LNCAP (cell line): Measurements from ENCODE around the gene MYLK.

Experiments used
- TF ChIP-seq, protein P1 (sequence below): fragments of 450-650 bp; IDR thresholded peaks from 2 replicates; pipeline ENCODE4 v1.5.1; 2017; ENCODE audit warnings: mild to moderate bottlenecking

Gene MYLK

DNA sequence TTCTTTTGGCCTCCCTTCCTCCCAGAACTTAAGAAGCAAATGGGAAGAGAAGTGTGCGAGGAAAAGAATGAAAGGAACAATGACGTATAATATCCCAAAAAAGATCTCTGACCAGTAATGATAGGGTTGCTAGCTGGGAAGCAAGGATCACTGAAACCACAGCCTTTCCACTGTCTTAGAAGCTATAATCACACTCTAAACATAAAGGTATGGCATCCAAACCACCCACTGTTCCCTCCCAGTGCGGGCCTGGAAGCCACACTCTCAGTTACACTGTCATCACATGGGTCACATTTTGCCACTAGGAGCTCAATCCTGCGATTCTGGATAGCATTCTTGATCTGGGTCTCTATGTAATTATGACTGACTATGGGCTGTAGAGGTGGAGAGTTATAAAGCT, 167.7 kb downstream of the MYLK start:
- TF ChIP-seq, protein P1, sequence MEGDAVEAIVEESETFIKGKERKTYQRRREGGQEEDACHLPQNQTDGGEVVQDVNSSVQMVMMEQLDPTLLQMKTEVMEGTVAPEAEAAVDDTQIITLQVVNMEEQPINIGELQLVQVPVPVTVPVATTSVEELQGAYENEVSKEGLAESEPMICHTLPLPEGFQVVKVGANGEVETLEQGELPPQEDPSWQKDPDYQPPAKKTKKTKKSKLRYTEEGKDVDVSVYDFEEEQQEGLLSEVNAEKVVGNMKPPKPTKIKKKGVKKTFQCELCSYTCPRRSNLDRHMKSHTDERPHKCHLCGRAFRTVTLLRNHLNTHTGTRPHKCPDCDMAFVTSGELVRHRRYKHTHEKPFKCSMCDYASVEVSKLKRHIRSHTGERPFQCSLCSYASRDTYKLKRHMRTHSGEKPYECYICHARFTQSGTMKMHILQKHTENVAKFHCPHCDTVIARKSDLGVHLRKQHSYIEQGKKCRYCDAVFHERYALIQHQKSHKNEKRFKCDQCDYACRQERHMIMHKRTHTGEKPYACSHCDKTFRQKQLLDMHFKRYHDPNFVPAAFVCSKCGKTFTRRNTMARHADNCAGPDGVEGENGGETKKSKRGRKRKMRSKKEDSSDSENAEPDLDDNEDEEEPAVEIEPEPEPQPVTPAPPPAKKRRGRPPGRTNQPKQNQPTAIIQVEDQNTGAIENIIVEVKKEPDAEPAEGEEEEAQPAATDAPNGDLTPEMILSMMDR = no peak

DNA sequence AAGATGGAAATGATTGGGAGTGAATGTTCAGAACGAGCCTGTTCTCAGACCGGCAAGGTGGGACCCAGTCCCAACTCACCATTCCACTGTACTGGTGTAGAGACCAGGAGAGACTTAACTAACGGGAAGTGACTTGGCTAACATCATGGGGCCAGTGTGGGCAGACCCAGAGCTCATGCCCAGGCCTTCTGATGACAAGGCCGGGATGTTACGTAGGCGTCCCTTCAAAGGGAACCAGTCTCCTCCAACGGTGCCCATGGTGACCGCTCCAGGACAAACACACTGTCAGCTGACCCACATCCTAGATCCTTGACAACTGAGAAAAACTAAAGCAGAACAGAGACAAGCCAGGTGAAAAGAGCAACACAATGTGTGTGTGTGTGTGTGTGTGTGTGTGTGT, 170.9 kb downstream of the MYLK start:
- TF ChIP-seq, protein P1 = no peak

DNA sequence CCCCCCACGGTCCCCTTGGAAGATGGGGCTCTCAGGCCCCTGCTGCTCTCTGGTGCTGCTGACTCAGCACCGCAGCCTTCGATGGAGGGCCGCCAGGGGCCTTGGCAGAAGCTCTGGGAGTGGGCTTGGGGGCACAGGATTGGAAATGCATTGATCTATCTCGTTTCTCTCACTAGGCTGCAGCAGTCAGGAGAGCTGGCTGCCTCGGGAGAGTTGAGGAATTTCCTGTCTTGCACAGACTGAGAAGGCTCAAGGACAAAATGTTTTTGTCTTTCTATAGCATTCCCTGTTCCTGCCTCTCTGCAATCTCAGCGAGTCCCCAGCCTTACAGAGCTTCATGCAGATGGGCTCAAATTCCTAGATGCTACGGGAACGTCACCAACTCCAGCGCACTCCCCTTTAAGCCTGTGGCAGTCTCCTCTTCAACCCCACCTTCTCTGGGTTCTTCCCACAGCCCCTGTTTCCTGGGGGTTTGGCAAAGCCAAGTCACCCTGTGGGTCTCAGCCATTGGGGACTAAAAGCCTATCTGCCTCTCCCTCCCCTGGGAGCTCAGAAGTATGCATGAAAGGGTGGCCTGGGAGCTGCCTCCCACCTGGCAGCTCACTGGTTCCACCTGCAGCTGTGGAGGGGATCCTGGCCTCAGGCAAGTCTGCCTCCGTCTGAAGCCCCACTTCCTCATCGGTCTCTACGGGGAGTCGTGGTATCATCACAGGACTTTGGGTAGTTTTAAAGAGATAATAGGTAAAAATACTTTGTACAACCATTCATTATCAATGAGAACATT, 171.9 kb downstream of the MYLK start:
- TF ChIP-seq, protein P1 = no peak

DNA sequence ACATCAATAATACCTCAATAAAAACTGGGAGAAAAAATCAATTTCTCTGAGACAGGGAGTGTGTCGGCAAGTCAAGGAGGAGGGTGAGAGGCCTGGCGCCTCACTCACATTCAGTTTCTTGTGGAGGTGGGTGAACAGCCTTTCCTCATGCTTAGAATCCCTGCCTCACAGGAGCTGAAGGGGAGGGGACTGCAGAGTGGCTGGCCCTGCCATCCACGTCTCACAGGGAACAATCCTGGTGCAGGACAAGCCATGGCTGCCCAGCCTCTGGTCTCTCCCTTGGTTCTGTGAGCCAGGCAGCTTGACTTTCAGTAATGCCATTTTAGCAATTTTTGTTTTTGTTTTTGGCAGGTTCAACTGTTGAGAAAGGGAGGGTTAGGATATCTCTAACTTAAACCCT, 172.8 kb downstream of the MYLK start:
- TF ChIP-seq, protein P1 = no peak

DNA sequence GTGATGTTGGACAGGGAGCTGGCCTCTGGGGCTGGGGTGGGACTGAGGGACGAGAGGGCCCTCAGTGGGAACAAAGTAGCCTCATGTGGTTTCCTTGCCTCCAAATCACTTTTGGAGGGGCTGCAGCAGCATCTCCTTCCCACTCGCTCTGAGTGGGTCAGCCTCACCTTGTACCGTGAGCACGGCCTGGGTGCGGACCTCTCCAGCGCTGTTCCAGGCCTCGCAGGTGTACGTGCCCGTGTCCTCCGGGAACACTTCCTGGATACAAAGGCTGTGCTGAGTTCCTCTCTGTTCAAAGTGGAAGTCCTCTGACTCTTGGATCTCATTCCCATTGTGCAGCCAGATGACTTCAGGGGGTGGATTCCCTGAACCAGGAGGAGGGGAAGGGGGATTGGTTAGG, 175.6 kb downstream of the MYLK start:
- TF ChIP-seq, protein P1 = no peak

DNA sequence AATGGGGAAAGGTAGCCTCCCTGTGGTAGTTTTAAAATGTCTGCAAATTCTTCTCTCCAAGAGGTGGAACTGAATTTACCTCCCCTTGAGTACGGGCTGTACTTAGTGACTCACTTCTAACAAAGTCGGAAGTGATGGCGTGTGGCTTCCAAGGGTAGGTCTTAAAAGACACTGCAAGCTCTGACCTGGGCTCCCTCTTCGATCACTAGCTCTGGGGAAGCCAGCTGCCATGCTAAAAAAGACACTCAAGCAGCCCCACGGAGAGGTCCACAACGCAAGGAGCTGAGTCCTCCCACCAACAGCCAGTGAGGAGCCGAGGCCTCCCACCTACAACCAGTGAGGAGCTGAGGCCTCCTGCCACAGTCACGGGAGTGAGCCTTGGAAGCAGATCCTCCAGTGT, 177.3 kb downstream of the MYLK start:
- TF ChIP-seq, protein P1 = no peak

DNA sequence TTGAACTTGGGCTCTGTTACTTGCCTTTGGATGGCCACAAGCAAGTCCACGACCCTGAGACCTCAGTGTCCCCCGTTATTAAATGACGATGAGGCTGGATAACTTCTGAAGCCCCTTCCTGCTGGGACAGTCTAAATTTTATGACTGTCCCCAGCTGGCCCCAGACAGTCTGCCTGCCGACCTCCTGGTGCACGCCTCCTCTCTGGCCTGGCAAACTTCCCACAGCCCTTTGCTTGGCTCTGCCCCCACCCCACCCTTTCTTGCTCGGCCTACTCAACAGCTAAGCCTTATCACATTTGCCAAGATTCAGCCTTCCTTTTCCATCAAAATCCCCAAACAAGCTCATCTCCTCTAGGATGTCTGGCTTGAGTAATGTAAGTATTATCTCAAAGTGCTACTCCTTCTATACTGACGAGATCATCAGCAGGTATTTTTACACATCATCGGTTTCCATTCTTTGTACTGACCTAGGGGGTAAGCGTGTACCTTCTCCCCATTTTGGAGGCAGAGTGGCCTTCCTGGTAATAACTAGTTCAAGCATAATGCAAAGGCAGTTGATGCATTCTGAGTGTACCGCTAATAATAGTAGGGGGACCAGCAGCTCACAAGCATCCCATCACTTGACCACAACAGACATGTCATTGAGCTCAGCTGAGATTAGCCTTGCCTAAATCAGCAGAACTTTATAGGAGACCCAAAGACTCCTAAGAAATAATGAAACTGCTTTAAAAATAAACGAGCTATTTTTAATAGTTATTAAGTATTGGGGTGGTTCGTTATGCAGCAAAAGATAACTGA, 178.4 kb downstream of the MYLK start:
- TF ChIP-seq, protein P1 = no peak
